SK-N-SH treated with all-trans-retinoic acid at 6 μM for 48 hours (cell line): ENCODE data around the gene ALPL.

Experiments used
- ARNTL ChIP-seq: fragments of 450-650 bp; formaldehyde crosslinking; IDR thresholded peaks from 2 replicates; pipeline ENCODE4 v1.5.0; 2020; ENCODE audit warnings: low read depth, mild to moderate bottlenecking, moderate library complexity, borderline replicate concordance
- CREB5 ChIP-seq: fragments of 250-450 bp; sonication (Bioruptor Pico); IDR thresholded peaks from 2 replicates; pipeline ENCODE4 v1.5.1; 2020; ENCODE audit warnings: low read depth, mild to moderate bottlenecking, moderate library complexity
- OSR1 ChIP-seq: fragments of 250-450 bp; sonication (Bioruptor Pico); IDR thresholded peaks from 2 replicates; pipeline ENCODE4 v1.8.0; 2022; ENCODE audit warnings: moderate library complexity, mild to moderate bottlenecking, inconsistent platforms
- POU6F1 ChIP-seq: fragments of 250-450 bp; sonication (Bioruptor Pico); IDR thresholded peaks from 2 replicates; pipeline ENCODE4 v1.8.0; 2021; ENCODE audit warnings: low read depth, mild to moderate bottlenecking, moderate library complexity, borderline replicate concordance
- PPARA ChIP-seq: fragments of 250-450 bp; sonication (Bioruptor Pico); IDR thresholded peaks from 2 replicates; pipeline ENCODE4 v1.5.0; 2020; ENCODE audit warnings: mild to moderate bottlenecking, borderline replicate concordance
- TCF4 ChIP-seq: fragments of 250-450 bp; sonication (Bioruptor Pico); IDR thresholded peaks from 2 replicates; pipeline ENCODE4 v1.8.0; 2021; ENCODE audit warnings: mild to moderate bottlenecking, moderate library complexity, borderline replicate concordance
- TOX ChIP-seq: fragments of 250-450 bp; sonication (Bioruptor Pico); IDR thresholded peaks from 2 replicates; pipeline ENCODE4 v1.8.0; 2021; ENCODE audit warnings: mild to moderate bottlenecking, moderate library complexity, borderline replicate concordance
- ZFP30 ChIP-seq: fragments of 450-650 bp; formaldehyde crosslinking; IDR thresholded peaks from 2 replicates; pipeline ENCODE4 v1.5.0; 2022; ENCODE audit warnings: mild to moderate bottlenecking, moderate library complexity
- ZNF565 ChIP-seq: fragments of 450-650 bp; formaldehyde crosslinking; conservative IDR thresholded peaks from 2 replicates; pipeline ENCODE4 v1.5.0; 2020; ENCODE audit warnings: low read depth, mild to moderate bottlenecking, moderate library complexity
- ZNF70 ChIP-seq: fragments of 450-650 bp; formaldehyde crosslinking; IDR thresholded peaks from 2 replicates; pipeline ENCODE4 v1.5.0; 2020; ENCODE audit warnings: mild to moderate bottlenecking, moderate library complexity

- TF ChIP-seq ZFP30 (CRISPR knock-in tag) (no peak), ZNF565 (CRISPR knock-in tag) (no peak), ARNTL (CRISPR knock-in tag) (no peak), PPARA (CRISPR knock-in tag) (no peak), CREB5 (CRISPR knock-in tag) (no peak), TOX (CRISPR knock-in tag) (no peak), ZNF70 (CRISPR knock-in tag) (no peak), OSR1 (no peak), TCF4 (no peak), POU6F1 (CRISPR knock-in tag) (no peak)
Observed at GRCh38 chr1:21517161-21517589, 8.0 kb downstream of the ALPL start.
